GM21515 (cell line): ENCODE results near the gene NLRP6.
"Not testable (repeated sequence)": the region's sequence is repeated elsewhere in the genome, so short reads cannot be mapped to it uniquely, and the experiment has no call there.

Experiments
- ATAC-seq: cut with Tn5 transposase; IDR thresholded peaks from one replicate; pipeline ENCODE4 v1.9.1; 2021; ENCODE audit not compliant: unreplicated experiment

The NLRP6 gene

DNA sequence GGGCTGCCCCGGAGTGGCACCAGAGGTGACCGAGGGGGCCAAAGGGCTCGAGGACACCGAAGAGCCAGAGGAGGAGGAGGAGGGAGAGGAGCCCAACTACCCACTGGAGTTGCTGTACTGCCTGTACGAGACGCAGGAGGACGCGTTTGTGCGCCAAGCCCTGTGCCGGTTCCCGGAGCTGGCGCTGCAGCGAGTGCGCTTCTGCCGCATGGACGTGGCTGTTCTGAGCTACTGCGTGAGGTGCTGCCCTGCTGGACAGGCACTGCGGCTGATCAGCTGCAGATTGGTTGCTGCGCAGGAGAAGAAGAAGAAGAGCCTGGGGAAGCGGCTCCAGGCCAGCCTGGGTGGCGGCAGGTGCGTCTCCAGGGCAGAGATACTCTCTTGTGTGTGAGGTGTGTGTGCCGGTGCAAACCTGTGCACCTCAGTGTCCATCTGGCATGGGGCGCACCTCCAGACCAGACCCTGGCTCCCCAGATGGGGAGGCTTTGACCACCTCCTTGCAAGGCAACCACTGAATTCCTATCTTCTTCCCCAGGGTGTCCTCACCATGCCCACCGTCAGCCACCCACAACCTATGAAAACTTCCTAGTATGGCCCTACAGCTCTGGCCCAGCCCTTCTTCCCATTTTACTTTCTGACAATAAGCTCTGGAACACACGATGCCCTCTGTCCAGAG lies 3.4 kb downstream of the NLRP6 start:
- no peak for ATAC-seq

DNA sequence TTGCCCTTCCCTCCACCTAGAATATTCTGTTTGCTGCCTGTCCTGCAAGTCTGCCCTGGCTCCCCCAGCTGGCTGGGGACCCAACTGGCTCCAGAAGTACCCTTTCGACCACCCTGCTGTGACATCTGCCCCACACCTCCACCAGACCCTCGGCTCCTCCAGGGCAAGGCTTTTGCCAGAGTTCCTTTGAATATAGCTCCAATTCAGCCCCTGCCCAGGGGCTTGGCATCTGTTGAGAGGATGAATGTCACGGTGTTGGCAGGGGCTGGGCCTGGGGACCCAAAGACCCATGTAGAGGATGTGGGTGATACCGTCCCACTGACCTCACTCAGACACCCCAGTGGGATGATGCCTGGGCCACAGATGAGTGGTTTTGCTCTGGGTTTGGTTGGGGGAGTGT lies 4.0 kb downstream of the NLRP6 start:
- ATAC-seq: no peak

DNA sequence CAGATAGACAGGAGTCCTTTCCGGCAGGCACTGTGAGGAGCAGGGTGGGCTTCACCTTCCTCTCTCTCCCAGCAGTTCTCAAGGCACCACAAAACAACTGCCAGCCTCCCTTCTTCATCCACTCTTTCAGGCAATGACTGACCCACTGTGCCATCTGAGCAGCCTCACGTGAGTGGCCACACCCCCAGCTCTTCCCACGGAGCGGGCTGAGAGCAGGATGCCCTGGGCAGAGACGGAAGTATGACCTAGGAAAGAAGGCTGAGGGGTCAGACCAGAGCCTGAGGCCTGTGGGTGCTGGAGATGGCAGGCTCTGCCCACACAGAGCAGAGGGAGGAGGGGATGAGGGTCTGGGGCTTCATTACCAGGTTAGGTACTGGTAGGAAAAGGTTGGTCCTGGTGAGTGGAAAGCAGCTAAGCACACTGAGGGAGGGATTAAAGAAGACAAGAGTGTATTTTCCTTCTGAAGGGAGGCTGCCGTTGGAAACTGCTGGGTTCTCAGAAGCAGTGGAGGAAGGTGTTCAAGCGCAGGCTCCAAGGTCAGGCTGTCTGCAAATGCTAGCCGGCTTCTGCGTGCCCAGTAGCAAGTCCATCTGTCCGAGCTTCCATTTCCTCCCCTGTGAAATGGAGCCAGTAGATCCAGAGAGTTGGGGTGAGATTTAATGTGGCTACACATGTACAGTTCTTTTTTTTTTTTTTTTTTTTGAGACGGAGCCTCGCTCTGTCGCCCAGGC lies 4.6 kb downstream of the NLRP6 start:
- no peak for ATAC-seq

DNA sequence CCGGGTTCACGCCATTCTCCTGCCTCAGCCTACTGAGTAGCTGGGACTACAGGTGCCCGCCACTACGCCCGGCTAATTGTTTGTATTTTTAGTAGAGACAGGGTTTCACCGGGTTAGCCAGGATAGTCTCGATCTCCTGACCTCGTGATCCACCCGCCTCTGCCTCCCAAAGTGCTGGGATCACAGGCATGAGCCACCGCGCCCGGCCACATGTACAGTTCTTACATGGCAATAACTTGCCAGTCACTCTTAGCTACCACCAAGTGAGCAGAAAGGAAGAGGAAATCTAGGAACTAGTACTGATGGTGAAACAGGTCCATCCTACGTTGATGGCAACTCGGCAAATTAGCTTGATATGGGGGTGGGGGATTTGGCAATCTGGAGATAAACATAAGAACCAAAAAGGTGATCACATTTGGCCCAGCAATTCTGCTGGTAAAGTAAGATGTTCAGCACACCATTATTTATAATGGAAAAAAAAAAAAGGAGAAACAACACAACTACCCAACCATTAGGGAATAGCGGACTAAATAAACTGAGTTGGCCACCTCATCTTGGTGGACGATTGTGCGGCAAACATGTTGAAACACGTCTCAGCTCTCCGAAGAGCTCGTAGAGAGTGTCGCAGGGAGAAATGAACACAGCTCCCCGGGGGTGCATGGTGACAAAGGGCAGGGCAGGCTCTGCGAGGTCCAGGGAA lies 5.3 kb downstream of the NLRP6 start:
- no peak for ATAC-seq

DNA sequence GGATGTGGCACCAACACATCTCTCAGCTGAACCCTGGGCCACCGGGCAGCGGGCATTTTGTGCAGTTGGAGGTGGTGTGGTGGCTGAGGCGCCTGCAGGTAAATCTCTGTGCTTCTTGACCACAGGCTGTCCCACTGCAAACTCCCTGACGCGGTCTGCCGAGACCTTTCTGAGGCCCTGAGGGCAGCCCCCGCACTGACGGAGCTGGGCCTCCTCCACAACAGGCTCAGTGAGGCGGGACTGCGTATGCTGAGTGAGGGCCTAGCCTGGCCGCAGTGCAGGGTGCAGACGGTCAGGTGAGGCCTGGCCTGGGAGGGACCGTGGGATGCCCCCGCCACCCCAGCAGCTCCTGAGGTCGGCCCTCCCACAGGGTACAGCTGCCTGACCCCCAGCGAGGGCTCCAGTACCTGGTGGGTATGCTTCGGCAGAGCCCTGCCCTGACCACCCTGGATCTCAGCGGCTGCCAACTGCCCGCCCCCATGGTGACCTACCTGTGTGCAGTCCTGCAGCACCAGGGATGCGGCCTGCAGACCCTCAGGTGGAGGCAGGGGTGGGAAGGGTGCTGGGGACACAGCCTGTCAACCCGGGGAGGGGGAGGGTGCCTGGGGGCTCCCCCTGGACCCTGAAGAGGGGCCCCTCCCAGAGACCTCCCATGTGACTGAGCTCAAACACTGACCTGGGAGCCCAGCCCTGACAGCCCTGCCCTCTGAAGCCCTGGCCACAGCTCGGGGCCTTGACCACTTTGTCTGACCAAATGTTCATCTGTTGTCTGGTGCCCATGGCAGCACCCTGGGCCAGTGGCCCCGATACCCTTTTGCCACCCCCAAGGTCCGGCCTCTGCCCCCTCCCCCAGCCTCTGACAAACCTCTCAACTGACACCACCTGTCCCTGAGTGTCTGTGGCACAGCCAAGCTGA lies 6.2 kb downstream of the NLRP6 start:
- ATAC-seq: no peak

DNA sequence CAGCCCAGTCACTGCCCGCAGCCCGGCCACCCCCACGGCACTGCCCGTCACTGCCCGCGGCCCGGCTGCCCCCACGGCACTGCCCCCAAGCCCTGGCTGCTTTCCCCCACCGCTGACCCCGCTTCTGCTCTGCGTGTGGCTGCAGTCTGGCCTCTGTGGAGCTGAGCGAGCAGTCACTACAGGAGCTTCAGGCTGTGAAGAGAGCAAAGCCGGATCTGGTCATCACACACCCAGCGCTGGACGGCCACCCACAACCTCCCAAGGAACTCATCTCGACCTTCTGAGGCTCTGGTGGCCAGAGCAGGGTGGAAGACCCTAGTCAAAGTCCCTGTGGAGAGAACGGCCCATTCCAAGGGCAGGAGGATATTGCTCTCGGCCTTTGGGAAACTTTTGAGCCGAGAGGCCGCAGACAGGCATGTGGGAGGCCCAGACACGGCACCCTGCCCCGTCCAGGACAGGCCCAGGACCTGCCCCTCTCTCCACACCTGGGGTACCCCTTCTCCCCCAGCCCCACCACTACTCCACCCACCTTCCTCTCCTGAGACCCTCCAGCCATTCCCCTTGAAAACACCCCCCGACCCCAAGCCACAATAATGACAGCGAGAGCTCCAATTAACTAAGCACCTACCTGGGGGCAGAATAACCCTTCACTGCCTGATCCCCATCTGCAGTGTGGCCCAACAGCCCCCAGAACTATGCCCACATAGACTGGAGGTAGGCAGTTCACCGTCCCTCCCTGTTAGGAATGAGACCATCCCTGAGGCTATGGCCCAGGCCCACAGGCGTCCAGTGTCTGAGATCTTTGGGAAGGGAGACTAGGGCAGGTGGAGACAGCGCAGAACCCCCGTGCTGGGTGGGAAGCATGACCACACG lies 7.0 kb downstream of the NLRP6 start:
- no peak for ATAC-seq

DNA sequence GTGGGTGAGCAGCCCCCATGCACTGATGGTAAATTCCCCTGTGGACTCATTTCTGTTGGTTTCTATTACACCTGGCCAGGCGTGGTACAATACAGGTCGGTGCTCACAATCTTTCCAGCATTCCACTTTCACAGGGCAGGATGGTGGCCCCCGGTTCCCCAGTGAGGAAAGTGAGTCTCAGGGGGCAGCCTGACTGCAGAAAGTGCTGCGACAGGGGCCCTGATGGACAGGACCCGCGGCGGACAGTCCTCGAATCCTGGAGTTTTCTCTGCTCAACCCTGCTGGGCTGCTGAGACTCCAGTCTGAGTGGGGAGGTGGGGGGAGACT lies 7.7 kb downstream of the NLRP6 start:
- ATAC-seq: no peak

DNA sequence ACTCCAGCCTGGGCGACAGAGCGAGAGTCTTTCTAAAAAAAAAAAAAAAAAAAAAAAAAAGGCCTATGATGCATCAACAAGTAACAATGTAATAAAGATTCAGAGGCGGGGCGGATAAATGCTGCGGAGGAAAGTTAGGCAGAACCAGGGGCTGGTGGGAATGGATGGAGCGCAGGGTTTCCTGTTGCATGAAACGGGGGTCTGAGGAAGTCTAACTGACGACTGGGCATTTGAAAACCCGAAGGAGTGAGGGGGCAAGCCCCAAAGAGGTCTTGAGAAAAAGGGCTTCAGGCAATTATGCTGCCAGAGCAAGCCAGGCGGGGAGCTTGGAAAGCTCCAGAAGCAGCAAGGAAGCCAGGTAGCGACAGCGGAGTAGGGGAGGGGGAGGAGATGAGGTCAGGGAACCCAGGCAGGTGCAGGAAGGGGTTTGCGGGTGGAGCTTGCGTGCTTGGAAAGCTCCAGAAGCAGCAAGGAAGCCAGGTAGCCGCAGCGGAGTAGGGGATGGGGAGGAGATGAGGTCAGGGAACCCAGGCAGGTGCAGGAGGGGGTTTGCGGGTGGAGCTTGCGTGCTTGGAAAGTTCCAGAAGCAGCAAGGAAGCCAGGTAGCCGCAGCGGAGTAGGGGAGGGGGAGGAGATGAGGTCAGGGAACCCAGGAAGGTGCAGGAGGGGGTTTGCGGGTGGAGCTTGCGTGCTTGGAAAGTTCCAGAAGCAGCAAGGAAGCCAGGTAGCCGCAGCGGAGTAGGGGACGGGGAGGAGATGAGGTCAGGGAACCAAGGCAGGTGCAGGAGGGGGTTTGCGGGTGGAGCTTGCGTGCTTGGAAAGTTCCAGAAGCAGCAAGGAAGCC lies 9.0 kb downstream of the NLRP6 start:
- ATAC-seq: not testable (repeated sequence)

DNA sequence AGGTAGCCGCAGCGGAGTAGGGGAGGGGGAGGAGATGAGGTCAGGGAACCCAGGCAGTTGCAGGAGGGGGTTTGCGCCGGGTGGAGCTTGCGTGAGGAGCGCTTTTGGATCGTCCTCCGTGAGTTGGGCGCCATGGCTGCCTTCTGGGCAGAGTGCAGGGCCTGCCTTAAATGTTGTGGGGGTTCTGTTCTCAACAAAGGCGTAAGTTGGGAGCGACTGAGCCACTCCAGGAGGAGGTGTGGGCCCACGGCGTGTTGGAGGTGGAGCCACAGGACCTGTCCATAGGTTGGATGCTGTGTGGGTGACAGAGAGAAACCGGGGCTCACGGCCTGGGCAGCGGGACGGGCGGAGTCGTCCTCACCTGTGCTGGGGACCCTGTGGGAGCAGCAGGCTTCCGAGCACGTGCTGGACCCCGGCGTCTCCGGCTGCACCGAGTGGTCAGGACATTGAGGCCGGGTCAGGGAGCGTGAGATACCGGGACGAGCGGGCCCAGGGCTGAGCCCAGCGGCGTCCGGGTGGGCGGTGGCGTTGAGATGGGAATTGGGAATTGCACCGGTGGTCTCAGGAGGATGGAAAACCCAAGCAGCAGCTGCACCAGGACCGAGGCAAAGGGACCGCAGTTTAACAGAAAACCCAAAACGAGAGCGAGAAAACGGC lies 9.7 kb downstream of the NLRP6 start:
- ATAC-seq: no peak

DNA sequence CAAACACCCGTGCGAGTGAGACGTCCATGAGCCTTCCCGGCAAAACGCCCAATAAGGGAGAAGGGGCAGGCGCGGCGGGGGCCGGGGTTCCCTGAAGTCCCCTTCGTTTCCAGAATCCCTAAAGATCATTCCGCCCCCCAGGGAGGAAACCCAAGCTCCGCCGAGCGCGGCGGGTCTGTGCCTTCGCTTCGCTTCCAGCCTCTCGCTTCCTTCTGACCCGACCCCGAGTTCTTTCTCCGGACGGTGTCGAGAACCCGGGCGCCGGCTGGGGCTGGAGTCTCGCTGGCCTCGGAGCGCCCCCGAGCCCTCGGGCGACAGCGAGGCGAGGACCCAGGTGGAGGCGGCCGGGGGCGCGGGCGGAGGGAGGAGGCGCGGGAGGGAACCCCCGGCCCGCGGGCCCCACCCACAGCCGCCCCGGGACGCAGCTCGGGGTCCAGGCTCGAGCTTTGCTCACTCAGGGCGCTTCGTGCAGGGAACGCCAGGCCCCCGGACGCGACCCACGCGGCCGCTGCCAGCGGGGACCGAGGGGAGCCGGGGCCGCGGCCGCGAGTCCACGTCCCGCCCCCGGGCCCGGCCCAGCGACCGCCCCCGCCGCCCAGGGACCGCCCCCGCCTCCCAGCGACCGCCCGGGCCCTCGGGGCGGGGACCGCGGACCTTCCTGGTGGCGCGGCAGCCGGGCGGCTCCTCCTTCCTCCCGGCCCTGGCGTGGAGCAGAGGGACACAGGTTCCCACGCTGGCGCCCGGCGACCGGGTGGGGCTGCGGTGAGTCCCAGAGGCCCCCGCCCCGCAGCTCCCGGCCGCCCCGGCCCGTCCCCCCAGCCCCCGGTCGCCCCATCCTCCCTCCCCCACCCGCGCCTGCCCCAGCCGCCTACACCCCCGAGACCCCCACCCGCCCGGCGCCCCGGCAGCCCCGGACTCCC lies 10.5 kb downstream of the NLRP6 start, which contains the start of gene PGGHG:
TSS of gene PGGHG (plus strand) at position 649 of the 920 bp plus-strand sequence. CDS start 691 bp downstream, outside the sequence.
- ATAC-seq: peak; percentile 61

DNA sequence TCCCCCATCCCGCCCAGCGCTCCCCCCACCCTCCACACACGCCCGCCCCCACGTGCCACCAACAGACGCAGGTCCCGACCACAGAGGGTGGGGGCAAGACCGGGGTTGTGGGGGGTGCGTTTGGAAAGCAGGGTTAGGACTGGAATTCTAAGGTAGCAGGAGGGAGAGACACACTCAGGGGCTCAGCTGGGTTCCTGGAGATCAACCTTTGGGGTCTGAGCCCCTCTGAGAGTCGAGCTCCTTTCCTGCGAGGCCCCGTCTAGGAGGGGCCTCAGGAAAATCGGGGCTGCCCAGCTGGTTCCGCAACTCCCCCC lies 11.1 kb downstream of the NLRP6 start:
- no peak for ATAC-seq

DNA sequence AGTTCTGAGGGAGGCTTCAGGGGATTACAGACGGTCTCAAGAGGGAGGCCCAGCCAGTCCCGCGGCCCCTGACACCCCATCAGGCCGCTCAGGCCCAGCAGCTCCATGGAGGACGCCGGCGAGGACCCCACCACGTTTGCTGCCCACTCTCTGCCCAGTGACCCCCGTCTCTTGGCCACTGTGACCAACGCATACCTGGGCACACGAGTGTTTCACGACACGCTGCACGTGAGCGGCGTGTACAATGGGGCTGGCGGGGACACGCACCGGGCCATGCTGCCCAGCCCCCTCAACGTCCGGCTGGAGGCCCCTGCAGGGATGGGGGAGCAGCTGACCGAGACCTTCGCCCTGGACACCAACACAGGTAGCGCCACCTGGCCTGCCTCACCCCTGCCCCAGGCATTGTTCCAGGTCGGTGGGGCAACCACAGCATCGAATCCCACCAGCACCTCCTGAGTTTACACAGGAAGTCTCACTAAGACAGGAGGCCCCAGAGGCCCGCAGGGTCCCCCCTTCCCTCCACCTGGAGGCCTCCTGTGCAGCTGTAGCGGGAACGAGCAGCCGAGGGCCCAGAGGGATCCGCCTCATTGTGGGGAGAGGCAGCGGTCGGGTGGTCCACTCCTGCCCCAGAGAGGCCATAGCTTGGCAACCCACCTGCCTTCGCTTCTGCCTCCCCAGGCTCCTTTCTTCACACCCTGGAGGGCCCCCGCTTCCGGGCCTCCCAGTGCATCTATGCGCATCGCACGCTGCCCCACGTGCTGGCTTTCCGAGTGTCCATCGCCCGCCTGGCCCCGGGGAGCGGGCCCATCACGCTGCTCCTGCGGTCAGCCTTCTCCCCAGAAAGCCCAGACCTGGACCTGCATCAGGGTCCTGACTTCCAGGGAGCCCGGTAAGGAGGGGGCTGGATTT lies 11.8 kb downstream of the NLRP6 start:
- no peak for ATAC-seq

DNA sequence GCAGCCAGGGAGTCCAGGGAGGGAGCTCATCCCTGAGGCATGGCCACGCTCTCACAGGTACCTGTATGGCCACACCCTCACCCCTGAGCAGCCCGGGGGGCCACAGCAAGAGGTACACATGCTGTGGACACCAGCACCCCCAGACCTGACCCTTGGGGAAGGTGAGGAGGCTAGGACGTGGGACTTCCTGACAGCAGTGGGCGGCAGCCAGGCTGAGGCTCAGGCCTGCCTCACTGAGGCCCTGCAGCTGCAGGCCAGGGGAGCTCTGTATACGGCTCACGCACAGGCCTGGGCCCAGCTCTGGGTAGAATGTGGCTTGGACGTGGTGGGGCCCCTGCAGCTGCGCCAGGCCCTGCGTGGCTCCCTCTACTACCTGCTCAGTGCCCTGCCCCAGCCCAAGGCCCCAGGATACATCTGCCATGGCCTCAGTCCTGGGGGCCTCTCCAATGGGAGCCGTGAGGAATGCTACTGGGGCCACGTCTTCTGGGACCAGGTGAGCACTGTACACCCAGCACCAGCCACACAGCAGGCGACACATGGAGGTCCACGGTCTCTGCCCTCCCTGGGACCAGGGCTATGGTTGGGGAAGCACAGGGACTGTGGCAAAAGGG lies 12.5 kb downstream of the NLRP6 start:
- no peak for ATAC-seq

DNA sequence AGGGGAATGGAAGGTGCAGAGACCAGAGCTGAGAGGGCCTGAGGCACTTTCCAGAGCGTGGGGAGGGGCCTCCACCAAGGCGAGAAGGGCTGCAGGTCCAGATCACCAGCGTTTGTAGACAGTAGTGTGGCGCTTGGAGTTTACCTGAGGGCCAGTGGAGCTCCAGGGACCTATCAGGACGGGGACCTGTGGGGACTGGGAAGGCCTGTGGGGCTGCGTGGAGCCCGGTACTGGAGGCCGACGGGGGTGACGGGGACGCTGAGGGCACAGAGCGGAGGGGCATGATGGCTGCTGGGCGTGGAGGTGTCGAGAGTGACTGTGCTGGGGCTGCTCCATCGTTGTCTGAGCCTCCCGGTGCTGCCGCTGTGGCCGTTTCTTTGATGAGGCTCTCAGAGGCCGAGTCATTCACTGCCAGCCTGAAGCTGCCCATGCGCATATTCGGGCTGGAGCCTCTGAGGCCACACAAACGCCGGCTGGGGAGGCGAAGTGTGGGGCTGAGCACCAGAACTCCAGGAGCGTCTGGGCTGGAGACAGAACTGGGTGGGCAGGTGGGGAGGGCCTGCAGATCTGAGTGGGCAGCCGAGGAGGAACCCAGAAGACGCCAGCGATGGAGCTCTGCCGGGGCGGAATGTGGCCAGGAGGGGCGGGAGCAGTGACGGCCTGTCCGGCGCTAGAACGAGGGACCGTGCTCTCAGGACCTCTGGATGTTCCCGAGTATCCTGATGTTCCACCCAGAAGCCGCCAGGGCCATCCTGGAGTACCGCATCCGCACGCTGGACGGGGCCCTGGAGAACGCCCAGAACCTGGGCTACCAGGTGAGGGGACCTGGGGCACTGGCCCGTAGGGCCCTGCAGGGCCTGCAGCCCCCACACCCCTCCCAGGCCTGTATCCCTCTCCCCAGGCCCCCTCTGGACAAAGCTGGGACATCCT lies 13.3 kb downstream of the NLRP6 start:
- ATAC-seq: no peak
